ENCODE results near the gene TUBG1. TPM values are rescaled to one million over a fixed set of nuclear protein-coding genes. Genes with fewer than 3 reads are reported as not detected.
A peak's percentile ranks its signal among the peaks of the same experiment; 100 is the strongest.

Gene TUBG1
- total RNA-seq (10 to 100 TPM; 31.5 to 80.1 (median 49.3) TPM), polyA plus RNA-seq (100 to 1,000 TPM in 1 of 2 donors, 10 to 100 TPM in 1; 46.4 to 112 TPM)
- long read RNA-seq, donor 1, transcript TUBG1-201 (11 exons, 1,611 nt) = major isoform, 88 of 128 reads
- long read RNA-seq, donor 1, partial matches to known transcripts = 34 of 128 reads
- long read RNA-seq, donor 1, other reads (novel, unspliced or antisense) = 6 of 128 reads
- long read RNA-seq, donor 2, transcript TUBG1-201 (11 exons, 1,611 nt) = major isoform, 705 of 820 reads
- long read RNA-seq, donor 2, partial matches to known transcripts = 59 of 820 reads
- long read RNA-seq, donor 2, other reads (novel, unspliced or antisense) = 56 of 820 reads
- long read RNA-seq, donor 3, transcript TUBG1-201 (11 exons, 1,611 nt) = major isoform, 101 of 156 reads
- long read RNA-seq, donor 3, partial matches to known transcripts = 49 of 156 reads
- long read RNA-seq, donor 3, other reads (novel, unspliced or antisense) = 6 of 156 reads

DNA sequence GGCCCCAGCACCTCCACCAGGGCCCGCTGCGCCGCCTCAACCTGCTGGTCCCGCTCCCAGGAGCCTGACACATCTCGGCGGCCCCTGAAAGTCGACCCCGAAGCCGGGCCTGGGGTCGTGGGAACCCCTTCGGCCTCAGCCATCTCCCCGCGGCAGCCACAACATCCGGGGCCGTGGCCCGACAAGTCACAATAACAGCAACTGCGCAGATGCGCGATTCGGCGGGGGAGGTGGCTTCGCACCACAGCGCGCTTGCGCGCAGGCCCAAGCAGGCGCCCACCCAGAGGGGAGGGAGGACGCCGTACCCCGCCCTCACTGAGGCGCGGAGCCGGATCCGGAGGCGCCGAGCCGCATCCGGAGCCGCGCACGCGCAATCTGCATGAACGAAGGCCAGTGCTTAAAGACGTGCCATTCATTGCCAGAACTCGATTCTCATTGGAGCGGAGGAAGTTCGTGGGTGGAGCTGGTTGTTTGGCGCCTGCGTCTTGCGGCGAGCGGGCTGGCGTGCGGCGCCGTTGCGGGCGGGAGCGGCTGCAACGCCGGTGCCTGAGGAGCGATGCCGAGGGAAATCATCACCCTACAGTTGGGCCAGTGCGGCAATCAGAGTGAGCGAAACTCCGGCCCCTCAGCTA is at the start of gene TUBG1, which contains the start of gene RETREG3:
Gene TUBG1, plus strand, starts transcription at position 502 of the 632 bp plus-strand sequence. Its CDS starts 55 bp downstream, at position 557.
Gene RETREG3, minus strand, starts transcription at position 193 of the 632 bp plus-strand sequence. Its CDS starts 50 bp downstream, at position 143.
- WGBS, 4 donors = 0 to 1% (median 0%) methylated on average over 5 to 66 of the region's 66 CpGs
- Histone ChIP-seq H3K9me3 (no peaks in the 10 kb centered on the region), H3K27ac (peak within 1 kb of the TSS; percentile 82 to 97 (median 94)), H3K4me1 (peaks cover 3 to 48% (median 36%) of the 10 kb centered on the region in 12 donors), H3K36me3 (peaks cover 0 to 36% (median 29%) of the 10 kb centered on the region in 9 donors), H3K4me3 (peak within 1 kb of the TSS; percentile 62 to 96 (median 88)), H3K27me3 (no peaks in the 10 kb centered on the region)
- DNase-seq (peak; percentile 99 to 100 (median 99)), ATAC-seq (peak; percentile 97 to 99 (median 98))
- intact Hi-C loops (cut with DNase I) = loop anchor here in 8 of 10 donors (1.0 to 10.0 kb wide), 8 partner anchors 30 to 156 kb away; partner anchors contain the start of genes CCR10 (in 3 of the 8), CNTNAP1 (in 3 of the 8), PLEKHH3 (in 1 of the 8) and PSMC3IP (in 1 of the 8)
- peak in 7 of 12 donors; percentile 17 to 51 (median 35) for TF ChIP-seq CTCF (IDR thresholded peaks at IDR 0.05)
- peak; percentile 18 to 93 for TF ChIP-seq POLR2A (IDR thresholded peaks at IDR 0.05)

DNA sequence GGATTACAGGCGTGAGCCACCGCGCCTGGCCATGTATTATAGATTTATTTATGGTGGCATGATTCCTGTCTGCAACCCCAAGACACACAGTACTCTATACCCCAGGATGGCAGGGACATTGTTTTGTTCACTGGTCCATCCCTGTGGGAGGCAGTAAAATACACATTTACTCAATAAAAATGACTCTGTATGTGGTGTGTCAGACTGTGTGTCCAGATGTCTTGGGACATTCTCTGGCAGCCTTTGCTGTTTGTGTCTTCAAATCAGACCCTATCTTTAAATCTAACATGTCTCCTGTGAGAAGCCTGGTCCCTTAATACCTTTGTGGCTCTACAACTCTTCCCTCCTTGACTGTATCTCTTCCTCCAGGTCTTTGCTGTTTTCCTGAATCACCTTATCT is 49.2 kb upstream of the TUBG1 start:
- intact Hi-C loops (cut with DNase I) = no loop called here
- Histone ChIP-seq H3K36me3 (peaks cover 0 to 15% (median 10%) of the 10 kb centered on the region in 9 donors), H3K4me1 (peaks cover 10 to 37% (median 28%) of the 10 kb centered on the region in 12 donors), H3K9me3 (no peaks in the 10 kb centered on the region), H3K27ac (no peak overlapping the region), H3K27me3 (no peaks in the 10 kb centered on the region), H3K4me3 (no peak overlapping the region)
- ATAC-seq (no peak), DNase-seq (no peak)
- WGBS, 4 donors = 86 to 97% (median 92%) methylated on average over 3 of the region's 3 CpGs
- TF ChIP-seq POLR2A (IDR thresholded peaks at IDR 0.05) (no peak), CTCF (IDR thresholded peaks at IDR 0.05) (no peak)

DNA sequence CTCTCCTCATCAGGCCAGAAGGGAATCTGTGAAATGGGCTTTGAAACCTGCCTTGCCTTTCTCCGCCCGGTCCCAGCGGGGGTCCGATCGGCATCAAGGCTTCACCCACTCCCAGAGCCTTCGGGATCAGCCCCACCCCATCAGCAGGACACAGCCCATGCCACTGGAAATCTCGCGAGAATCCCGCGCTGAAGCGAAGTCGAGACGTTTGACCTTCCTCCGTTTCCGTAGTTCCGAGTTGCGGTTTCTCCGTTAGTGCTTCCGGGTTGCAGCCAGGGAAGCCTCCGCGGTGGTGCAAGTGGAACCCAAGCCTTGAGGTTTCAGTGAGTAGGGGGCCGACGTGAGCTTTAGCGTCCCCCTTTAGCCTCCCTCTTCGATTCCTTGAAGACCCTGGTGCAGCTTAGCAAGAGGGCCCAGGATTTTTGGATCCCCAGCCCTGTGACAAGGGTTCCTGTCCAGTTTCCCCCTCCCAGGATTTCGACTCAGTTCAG is 47.5 kb upstream of the TUBG1 start, which contains the start of gene COASY:
Gene COASY, plus strand, starts transcription at position 252 of the 491 bp plus-strand sequence. CDS start 475 bp downstream, outside the sequence.
- Histone ChIP-seq H3K36me3 (peaks cover 0 to 25% (median 19%) of the 10 kb centered on the region in 9 donors), H3K4me1 (peaks cover 10 to 42% (median 31%) of the 10 kb centered on the region in 12 donors), H3K4me3 (peak within 1 kb of the TSS; percentile 55 to 95 (median 86)), H3K27ac (peak within 1 kb of the TSS; percentile 54 to 90 (median 80)), H3K27me3 (no peaks in the 10 kb centered on the region), H3K9me3 (no peaks in the 10 kb centered on the region)
- 0 to 1% (median 0%) methylated on average over 20 to 26 of the region's 26 CpGs for WGBS, 4 donors
- ATAC-seq (peak; percentile 81 to 88 (median 84)), DNase-seq (peak; percentile 97 to 98 (median 98))
- intact Hi-C loops (cut with DNase I) = no loop called here
- peak in 1 of 2 donors; percentile 41 for TF ChIP-seq POLR2A (IDR thresholded peaks at IDR 0.05)
- no peak for TF ChIP-seq CTCF (IDR thresholded peaks at IDR 0.05)

All from heart left ventricle (tissue), 16 donors.